Nucleus accumbens (tissue), 56 donors: ENCODE measurements around the gene GLB1L.

Experiments
- DNase-seq, 56 donors: peaks; one replicate each; lab custom pipeline; 2025; lab: John Stamatoyannopoulos, UW

GLB1L gene

DNA sequence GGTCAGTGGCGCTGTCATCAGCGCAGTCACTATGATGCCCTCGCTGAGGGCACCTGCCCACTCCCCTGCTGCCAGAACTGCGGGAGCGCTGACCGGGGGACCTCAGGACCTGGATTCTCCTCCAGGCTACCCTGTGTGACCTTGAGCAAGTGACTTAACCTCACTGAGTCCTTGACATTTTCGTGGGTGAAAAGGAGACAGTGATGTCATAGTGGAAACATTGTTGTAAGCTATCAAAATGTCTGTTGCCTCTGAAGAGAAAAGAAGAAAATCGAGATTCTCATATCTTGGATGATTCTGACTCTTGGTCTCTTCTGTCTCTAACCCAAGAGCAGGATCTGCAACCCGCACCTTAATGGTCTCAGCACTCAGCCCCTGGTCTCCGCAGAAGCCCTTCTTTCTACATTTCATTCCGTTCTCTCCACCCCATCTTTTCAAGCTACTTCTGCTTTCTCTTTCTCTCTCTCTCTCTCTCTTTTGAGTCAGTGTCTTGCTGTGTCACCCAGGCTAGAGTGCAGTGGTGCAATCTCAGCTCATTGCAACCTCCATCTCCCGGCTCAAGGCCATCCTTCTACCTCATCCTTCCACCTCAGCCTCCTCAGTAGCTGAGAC is 9.5 kb upstream of the GLB1L start:
- DNase-seq = no peak

DNA sequence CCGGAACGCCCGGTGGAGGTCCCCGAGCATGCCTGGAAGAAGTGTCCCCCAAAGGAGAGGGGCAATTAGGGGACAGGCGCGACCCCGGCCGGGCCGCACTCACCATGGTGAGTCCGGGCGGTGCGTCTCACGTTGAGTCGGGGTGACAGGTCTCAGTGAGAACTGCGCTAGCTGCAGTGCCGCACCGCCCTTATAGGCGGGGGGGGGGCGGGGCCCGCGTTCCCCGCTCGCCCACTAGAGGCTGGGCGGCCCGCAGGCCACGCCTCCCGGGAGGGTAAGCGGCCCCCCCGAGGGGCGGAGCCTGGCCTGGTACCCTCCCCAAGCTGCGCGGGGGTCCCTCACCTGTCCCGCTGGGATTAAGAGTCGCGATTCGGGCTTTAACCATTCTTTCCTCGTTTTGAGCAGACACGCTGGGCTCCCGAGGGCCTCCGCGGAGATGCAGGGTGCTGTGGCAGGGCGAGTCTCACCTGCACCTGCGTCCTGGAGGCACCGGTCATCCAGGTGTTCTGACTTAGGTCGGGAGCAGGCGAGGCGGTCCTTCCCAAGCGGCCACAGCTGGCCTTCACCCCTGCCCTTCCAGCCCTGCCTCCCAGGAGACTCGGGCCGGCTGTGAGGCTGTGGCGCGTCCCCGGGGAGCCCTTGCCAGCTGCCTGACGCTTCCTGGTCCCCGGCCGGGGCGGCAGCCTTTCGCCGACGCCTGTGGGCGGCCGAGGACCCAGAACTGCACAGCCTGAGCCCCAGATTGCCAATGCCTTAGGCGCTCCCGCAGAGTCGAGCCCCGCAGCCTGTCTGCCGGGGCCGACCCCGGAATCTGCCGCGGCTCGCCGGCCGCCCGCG is 8.7 kb upstream of the GLB1L start, which contains the start of gene TUBA4A:
TSS of gene TUBA4A (minus strand) at position 166 of the 837 bp plus-strand sequence. CDS start at position 106, 60 bp downstream.
- DNase-seq = peak; percentile 17 to 89 (median 70)

DNA sequence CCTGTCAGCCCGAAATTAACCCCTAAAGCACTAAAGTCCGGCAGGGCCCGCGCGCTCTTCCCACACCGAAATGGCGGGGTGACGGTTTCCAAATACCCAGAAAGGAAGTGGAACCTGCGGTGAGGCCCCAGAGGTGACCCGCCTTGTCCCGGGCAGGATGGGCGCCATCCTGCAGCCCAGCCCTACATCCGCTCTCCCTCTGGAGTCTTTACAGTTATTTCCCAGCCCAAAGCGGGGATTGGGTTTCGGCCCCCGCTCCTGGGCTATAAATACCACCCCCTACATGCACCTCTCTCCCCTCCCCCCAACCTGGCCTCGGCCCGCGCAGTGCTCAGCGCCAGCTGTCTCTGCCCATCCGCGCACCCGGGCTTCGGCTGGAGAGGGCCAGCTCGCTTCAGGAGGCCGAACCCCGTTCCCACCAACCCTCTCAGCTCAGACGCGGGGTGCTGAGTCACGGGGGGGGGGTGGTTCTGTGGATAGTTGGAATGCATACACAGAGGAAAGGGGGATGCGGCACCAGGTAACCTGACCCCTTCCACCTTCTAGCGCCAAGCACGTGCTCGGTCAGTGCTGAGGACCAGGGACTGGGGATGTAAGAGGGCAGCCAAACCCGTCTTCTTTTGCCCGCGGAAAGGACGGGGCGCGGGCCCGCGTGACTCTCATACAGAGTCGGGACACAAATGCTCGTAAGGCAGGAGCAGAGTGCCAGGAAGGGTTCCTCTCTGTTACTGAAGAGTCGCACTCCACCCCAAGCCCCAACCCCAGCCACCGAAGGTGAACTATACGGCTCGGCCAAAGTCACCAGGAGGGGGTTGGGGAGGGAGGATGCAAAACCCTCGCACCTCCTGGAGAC is 7.9 kb upstream of the GLB1L start, which contains the start of gene TUBA4B:
TSS of gene TUBA4B (plus strand) at position 344 of the 853 bp plus-strand sequence. CDS start at position 509, 165 bp downstream.
- peak in 21 of 56 donors; percentile 20 to 61 (median 32) for DNase-seq

GRCh38 chr2:219252570-219252899 is 7.3 kb upstream of the GLB1L start:
- peak in 10 of 56 donors; percentile 9 to 61 (median 17) for DNase-seq

DNA sequence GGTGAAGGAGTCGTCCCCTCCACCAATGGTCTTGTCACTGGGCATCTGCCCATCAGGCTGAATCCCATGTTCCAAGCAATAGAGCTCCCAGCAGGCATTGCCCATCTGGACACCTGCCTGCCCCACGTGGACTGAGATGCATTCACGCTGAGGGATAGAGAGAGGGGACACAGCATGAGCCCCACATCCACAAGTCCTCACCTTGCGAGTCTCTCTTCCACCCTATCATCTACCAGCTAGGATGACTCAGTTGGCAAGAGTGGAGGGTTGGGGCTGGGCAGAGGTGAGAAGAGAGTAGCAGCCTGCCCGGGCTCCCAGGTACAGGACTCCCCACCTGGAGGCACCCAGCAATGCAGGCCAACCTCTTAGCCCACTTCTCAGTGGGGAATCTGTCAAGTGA is 6.8 kb upstream of the GLB1L start:
- no peak for DNase-seq

DNA sequence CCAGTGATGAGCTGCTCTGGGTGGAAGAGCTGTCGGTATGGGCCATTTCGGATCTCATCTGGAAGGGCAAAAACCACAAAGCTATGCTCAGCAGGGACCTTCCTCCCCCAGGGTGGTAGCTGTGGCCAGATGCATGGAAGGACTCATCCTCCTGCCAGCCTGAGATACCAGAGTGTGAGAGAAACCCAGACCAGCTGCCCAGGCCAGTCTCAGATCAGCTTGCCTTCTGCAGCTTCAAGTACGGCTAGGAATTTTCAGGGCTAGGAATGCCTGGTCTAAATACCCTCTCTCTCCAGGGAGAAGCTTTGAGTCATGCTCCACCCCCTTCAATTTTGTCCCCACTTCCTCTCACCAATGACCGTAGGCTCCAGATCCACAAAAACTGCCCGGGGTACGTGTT is 6.4 kb upstream of the GLB1L start:
- no peak for DNase-seq

DNA sequence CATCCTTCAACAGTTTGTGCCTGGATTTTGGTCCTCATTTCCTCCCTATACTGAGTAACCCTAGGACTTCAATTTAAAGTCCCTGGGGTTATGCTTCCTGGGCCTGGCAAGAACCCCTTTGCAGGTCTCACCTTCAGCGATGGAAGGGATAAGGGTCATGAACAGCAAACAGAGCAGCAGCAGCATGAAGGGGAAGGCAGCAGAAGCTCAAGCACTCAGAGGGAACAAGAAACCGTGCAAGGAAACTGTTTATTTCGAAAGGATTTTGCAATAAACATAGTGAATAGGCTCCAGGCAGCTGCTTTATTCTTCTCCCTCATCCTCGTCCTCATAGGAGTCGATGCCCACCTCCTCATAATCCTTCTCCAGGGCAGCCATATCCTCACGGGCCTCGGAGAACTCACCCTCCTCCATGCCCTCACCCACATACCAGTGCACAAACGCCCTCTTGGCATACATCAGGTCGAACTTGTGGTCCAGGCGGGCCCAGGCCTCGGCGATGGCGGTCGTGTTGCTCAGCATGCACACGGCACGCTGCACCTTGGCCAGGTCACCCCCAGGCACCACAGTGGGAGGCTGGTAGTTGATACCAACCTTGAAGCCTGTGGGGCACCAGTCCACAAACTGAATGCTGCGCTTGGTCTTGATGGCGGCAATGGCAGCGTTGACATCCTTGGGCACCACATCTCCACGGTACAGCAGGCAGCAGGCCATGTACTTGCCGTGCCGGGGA is 5.0 kb upstream of the GLB1L start:
- no peak for DNase-seq

DNA sequence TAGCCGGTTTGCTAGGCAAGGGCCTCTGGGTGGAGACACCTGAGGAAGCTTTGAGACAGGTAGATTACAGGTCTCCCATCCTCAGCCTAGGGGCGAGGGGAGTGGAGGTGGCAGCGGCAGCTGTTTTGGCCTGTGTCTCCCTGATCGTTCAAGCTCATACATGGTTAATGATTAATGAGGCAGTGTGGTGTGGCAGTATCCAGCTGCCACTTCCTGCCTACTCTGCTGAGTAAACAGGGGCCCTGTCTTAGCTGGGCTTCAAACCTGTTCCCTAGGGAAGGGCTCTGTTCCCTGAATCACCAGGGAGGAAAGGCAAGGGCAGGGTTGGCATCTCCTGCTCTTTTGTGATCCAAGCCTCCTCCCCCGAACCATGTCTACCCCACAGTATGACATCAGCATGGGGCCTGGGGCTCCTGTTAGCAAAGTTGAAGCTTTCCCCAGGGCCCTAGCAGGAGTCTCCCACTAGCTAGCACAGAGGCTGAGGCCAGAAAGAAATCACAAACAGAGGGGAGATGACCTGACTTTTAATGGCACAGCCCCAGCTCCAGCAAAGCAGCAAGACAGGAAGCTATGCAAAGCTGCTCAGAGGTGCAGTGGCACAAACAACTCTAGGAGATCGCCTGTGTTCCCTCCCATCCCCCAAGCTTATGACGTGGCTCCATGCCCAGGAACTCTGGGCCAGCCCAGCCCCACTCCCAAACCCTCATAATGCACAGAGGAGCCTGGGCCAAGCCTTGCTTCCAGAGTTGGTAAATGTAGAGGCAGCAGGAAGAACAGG is 4.1 kb upstream of the GLB1L start:
- DNase-seq = peak in 50 of 56 donors; percentile 14 to 76 (median 44)

- no peak for DNase-seq
Measured at GRCh38 chr2:219248845-219249202, 3.6 kb upstream of the GLB1L start.

GRCh38 chr2:219247678-219248642 is 2.7 kb upstream of the GLB1L start:
- DNase-seq = no peak

DNA sequence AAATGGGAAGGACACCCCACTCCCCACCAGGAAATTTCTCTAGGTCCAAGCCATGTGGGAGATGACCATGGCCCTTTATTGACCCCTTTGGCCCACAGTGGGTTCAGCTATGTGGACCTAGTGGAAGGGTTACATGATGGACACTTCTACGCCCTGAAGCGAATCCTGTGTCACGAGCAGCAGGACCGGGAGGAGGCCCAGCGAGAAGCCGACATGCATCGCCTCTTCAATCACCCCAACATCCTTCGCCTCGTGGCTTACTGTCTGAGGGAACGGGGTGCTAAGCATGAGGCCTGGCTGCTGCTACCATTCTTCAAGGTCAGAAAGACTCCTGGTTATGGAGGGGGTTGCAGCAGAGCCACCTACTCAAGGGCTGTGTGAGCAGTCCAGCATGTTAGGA is 1.3 kb upstream of the GLB1L start:
- no peak for DNase-seq

GRCh38 chr2:219245899-219246230 is 621 bp upstream of the GLB1L start:
- DNase-seq = no peak

GRCh38 chr2:219244789-219245147 is 476 bp downstream of the GLB1L start:
- no peak for DNase-seq

DNA sequence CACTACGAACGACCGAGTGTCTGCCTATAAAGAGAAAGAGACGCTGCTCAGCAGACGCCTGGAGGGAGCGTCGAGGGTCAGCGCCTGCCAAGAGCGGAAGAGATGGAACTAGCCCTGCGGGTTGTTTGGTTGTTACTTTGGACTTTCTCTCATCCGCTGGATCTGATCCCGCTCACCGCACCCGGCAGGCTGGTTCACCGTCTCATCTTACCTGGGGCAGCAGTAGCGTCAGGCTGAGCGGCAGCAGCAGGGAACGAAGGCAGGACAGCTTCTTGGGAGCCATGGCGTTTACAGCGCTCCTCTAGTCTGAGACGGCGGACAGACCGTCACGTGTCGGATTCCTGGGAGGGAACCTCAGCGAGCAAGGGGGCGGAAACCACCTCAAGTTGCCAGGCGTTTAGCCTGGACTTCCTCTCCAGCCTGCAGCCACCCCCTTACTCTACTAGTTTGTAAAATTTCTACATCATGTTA is 1.9 kb downstream of the GLB1L start:
- no peak for DNase-seq

- no peak for DNase-seq
Measured at GRCh38 chr2:219234331-219234730, 10.9 kb downstream of the GLB1L start.

GRCh38 chr2:219230059-219230540 is 15.1 kb downstream of the GLB1L start:
- DNase-seq = peak in 2 of 56 donors; percentile 49 to 60

- peak; percentile 76 to 99 (median 98) for DNase-seq
Measured at GRCh38 chr2:219229305-219230058, 15.8 kb downstream of the GLB1L start, which contains the start of the genes ANKZF1 and ATG9A. Gene ANKZF1 (plus strand): TSS chr2:219229806. CDS start chr2:219230258, 452 bp downstream. Gene ATG9A (minus strand): TSS chr2:219229636. CDS start chr2:219228024, 1,612 bp downstream.
